ENCODE results near the gene AHI1. TPM values are rescaled to one million over a fixed set of nuclear protein-coding genes. Genes with fewer than 3 reads are reported as not detected.

Gene AHI1
- total and polyA plus RNA-seq, 2 of the 13 experiments (the other 11 are each of a cell fraction or from before 2014, with no cell fraction given): 7.2 to 18.6 TPM

DNA sequence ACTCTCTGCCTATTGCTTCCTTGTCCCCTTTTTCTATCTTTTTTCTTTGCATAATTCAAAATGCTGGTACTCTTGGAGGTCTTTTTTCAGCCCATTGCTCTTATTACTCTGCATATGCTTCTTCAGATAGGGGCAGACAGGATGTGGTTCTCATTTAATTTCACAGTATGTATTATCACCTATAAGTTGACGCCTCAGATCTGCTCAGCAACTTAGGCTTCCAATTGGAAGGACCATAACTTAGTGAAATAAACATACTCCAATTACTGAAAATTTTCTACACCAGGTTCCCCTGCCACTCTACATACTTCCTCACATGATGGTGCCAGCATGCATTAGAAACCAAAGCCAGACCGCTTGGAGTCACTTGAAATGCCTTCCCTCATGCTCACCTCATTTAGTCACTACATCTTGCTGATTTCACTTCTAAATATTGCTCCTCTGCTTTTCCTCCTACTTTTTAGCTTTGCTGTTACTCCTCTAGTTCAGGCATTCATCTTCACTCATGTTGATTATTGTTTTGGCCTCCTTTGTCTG, 34.5 kb upstream of the AHI1 start:
- H3K9me3 ChIP-seq (ENCODE audit: low read length): no peaks in the 10 kb centered on the region
- no peak overlapping the region for H2AFZ ChIP-seq (ENCODE audit: low read length)
- in situ Hi-C loops (cut with HindIII; ENCODE audit: extremely low pct_ligation_motif_present, low pct_unique_long_range_greater_than_20kb) (loop anchor here (10.0 to 25.0 kb wide), 3 partner anchors 223 to 780 kb away; no protein-coding TSS in a partner anchor), intact Hi-C loops (cut with micrococcal nuclease; ENCODE audit: unreplicated experiment) (no loop called here)
- TF ChIP-seq ZNF670 (CRISPR knock-in tag; IDR thresholded peaks at IDR 0.05; ENCODE audit: borderline replicate concordance) (no peak), PCBP2 (optimal IDR thresholded peaks at IDR 0.05; ENCODE audit: low read depth, low read length, poor library complexity, severe bottlenecking) (no peak), TOPORS (CRISPR knock-in tag; IDR thresholded peaks at IDR 0.05) (no peak), KMT2B (CRISPR knock-in tag; IDR thresholded peaks at IDR 0.05) (no peak), ZNF282 (IDR thresholded peaks at IDR 0.05; ENCODE audit: partially characterized antibody) (no peak), ZKSCAN1 (IDR thresholded peaks at IDR 0.05; ENCODE audit: low read length) (no peak), ELF4 (CRISPR knock-in tag; IDR thresholded peaks at IDR 0.05; ENCODE audit: borderline replicate concordance) (no peak), ZNF468 (CRISPR knock-in tag; IDR thresholded peaks at IDR 0.05) (no peak), GTF2F1 (IDR thresholded peaks at IDR 0.05; ENCODE audit: low read length) (no peak), ZNF782 (CRISPR knock-in tag; IDR thresholded peaks at IDR 0.05; ENCODE audit: borderline replicate concordance) (no peak), ZNF335 (CRISPR knock-in tag; IDR thresholded peaks at IDR 0.05) (no peak), ZSCAN12 (CRISPR knock-in tag; IDR thresholded peaks at IDR 0.05) (no peak), PITX1 (CRISPR knock-in tag; IDR thresholded peaks at IDR 0.05) (no peak)
- TF ChIP-seq, protein P1, sequence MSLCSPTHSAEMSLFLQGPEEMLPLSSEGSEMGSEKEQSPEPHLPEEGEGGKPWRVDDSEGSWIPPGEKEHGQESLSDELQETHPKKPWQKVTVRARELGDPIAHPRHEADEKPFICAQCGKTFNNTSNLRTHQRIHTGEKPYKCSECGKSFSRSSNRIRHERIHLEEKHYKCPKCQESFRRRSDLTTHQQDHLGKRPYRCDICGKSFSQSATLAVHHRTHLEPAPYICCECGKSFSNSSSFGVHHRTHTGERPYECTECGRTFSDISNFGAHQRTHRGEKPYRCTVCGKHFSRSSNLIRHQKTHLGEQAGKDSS (CRISPR knock-in tag; IDR thresholded peaks at IDR 0.05; ENCODE audit: borderline replicate concordance, low read depth): no peak
- TF ChIP-seq, protein P2, sequence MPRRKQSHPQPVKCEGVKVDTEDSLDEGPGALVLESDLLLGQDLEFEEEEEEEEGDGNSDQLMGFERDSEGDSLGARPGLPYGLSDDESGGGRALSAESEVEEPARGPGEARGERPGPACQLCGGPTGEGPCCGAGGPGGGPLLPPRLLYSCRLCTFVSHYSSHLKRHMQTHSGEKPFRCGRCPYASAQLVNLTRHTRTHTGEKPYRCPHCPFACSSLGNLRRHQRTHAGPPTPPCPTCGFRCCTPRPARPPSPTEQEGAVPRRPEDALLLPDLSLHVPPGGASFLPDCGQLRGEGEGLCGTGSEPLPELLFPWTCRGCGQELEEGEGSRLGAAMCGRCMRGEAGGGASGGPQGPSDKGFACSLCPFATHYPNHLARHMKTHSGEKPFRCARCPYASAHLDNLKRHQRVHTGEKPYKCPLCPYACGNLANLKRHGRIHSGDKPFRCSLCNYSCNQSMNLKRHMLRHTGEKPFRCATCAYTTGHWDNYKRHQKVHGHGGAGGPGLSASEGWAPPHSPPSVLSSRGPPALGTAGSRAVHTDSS (CRISPR knock-in tag; conservative IDR thresholded peaks at IDR 0.05): no peak
- TF ChIP-seq, protein P3, sequence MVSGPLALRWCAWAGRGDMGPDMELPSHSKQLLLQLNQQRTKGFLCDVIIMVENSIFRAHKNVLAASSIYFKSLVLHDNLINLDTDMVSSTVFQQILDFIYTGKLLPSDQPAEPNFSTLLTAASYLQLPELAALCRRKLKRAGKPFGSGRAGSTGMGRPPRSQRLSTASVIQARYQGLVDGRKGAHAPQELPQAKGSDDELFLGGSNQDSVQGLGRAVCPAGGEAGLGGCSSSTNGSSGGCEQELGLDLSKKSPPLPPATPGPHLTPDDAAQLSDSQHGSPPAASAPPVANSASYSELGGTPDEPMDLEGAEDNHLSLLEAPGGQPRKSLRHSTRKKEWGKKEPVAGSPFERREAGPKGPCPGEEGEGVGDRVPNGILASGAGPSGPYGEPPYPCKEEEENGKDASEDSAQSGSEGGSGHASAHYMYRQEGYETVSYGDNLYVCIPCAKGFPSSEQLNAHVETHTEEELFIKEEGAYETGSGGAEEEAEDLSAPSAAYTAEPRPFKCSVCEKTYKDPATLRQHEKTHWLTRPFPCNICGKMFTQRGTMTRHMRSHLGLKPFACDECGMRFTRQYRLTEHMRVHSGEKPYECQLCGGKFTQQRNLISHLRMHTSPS (CRISPR knock-in tag; IDR thresholded peaks at IDR 0.05; ENCODE audit: low read depth): no peak
- TF ChIP-seq, protein P4, sequence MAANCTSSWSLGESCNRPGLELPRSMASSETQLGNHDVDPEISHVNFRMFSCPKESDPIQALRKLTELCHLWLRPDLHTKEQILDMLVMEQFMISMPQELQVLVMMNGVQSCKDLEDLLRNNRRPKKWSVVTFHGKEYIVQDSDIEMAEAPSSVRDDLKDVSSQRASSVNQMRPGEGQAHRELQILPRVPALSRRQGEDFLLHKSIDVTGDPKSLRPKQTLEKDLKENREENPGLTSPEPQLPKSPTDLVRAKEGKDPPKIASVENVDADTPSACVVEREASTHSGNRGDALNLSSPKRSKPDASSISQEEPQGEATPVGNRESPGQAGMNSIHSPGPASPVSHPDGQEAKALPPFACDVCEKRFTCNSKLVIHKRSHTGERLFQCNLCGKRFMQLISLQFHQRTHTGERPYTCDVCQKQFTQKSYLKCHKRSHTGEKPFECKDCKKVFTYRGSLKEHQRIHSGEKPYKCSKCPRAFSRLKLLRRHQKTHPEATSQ (CRISPR knock-in tag; IDR thresholded peaks at IDR 0.05; ENCODE audit: borderline replicate concordance): no peak
- H3K79me2 ChIP-seq (ENCODE audit: insufficient read depth, low read length): no peaks in the 10 kb centered on the region
- FAIRE-seq: no peak
- H3K27me3 ChIP-seq (ENCODE audit: control insufficient read depth in 1 of 2, insufficient read depth in 2 of 2, low read length in 2 of 2): no peaks in the 10 kb centered on the region; a peak in 1 of 5 replicates
- no peaks in the 10 kb centered on the region for H3K36me3 ChIP-seq (replicated peaks in 1 of 2; ENCODE audit: control insufficient read depth in 1 of 2, insufficient read depth in 2 of 2, low read length in 2 of 2)
- no peak overlapping the region for H3K27ac ChIP-seq (ENCODE audit: extremely low read length, insufficient read depth, low read length)
- H3K4me1 ChIP-seq (ENCODE audit: insufficient read depth, low read length): no peaks in the 10 kb centered on the region
- ChIA-PET POLR2A (no interaction called here), CTCF (ENCODE audit: low intra/inter-chr PET ratio, low total read pairs) (no interaction called here)
- BruUV-seq (replicated peaks): no TSS peak
- ATAC-seq: no peak
- WGBS (ENCODE audit: low lambda C conversion rate): 14% methylated on average over 2 of the region's 2 CpGs
- no peak overlapping the region for H3K9ac ChIP-seq (ENCODE audit: insufficient read depth, low read depth, low read length)
- H4K20me1 ChIP-seq (ENCODE audit: insufficient read depth, low read length): no peaks in the 10 kb centered on the region
- H3K4me2 ChIP-seq (ENCODE audit: low read depth, low read length): no peak overlapping the region
- DNase-seq (ENCODE audit: low spot score): no peak
- H3K4me3 ChIP-seq (replicated peaks in 1 of 3; ENCODE audit: insufficient read depth in 1 of 3, low read depth in 2 of 3, low read length in 3 of 3): no peak overlapping the region
